ENCODE results near the gene MPRIP.

Gene MPRIP

DNA sequence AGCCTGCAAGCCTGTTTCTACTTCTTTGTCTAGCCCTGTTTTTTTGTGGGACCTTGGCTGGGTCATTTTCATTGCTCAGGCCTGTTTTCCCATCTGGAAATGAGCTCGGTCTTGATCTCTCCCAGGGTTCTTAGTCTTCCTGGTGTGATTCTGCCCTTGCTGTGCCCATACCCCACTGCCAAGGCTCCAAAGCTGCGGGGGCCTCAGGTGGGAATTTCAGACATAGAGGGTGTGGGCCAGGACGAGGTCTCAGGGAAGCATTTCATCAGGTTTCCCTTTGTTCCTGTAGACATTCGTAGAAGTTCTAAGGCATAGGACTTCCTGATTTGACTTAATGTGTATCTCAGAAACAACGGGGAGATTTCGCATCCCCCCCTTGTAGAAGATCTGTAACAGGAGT is 5.8 kb downstream of the MPRIP start:
- TF ChIP-seq, protein P1, sequence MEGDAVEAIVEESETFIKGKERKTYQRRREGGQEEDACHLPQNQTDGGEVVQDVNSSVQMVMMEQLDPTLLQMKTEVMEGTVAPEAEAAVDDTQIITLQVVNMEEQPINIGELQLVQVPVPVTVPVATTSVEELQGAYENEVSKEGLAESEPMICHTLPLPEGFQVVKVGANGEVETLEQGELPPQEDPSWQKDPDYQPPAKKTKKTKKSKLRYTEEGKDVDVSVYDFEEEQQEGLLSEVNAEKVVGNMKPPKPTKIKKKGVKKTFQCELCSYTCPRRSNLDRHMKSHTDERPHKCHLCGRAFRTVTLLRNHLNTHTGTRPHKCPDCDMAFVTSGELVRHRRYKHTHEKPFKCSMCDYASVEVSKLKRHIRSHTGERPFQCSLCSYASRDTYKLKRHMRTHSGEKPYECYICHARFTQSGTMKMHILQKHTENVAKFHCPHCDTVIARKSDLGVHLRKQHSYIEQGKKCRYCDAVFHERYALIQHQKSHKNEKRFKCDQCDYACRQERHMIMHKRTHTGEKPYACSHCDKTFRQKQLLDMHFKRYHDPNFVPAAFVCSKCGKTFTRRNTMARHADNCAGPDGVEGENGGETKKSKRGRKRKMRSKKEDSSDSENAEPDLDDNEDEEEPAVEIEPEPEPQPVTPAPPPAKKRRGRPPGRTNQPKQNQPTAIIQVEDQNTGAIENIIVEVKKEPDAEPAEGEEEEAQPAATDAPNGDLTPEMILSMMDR (IDR thresholded peaks at IDR 0.05; ENCODE audit: control extremely low read depth, extremely low read depth, low read depth, missing control alignments), result no peak
- ChIA-PET CTCF (no interaction called here), POLR2A (no interaction called here)
- DNase-seq (ENCODE audit: extremely low spot score), result no peak

GRCh38 chr17:17050346-17051345 is 8.4 kb downstream of the MPRIP start:
- ChIA-PET POLR2A (no interaction called here), CTCF (interaction anchor here (1.1 to 2.2 kb wide), 2 partner anchors 12 to 14 kb away, joined by 4 to 9 read pairs; no protein-coding TSS in a partner anchor)
- TF ChIP-seq, protein P1 (IDR thresholded peaks at IDR 0.05; ENCODE audit: control extremely low read depth, extremely low read depth, low read depth, missing control alignments), result no peak
- no peak for DNase-seq (ENCODE audit: extremely low spot score)

DNA sequence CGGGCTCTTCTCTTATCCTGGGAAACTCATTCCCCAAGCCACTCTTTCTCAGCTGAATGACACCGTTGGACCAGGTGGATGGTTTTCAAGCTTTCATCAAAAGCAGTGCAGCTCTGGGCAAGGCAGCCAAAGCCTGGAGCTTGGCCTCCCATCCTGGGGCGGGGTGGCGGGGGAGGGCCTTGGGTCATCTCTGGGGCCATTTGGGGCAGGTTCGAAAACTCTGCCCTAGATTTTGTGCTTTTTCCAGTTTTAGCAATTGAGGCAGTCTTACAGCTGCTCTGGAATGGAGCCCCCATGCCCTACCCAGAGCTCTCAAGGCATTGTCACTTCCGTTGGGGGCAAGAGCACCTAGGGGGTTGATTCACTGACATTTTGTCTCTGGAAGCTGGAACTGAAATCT is 9.1 kb downstream of the MPRIP start:
- TF ChIP-seq, protein P1 (IDR thresholded peaks at IDR 0.05; ENCODE audit: control extremely low read depth, extremely low read depth, low read depth, missing control alignments), result no peak
- ChIA-PET CTCF (interaction anchor here (1.1 to 2.2 kb wide), 3 partner anchors 10 to 15 kb away, joined by 4 to 9 read pairs (median 7); partner anchors contain the start of gene MPRIP), POLR2A (no interaction called here)
- no peak for DNase-seq (ENCODE audit: extremely low spot score)

GRCh38 chr17:17051791-17052461 is 9.7 kb downstream of the MPRIP start:
- POLR2A ChIA-PET, result no interaction called here

DNA sequence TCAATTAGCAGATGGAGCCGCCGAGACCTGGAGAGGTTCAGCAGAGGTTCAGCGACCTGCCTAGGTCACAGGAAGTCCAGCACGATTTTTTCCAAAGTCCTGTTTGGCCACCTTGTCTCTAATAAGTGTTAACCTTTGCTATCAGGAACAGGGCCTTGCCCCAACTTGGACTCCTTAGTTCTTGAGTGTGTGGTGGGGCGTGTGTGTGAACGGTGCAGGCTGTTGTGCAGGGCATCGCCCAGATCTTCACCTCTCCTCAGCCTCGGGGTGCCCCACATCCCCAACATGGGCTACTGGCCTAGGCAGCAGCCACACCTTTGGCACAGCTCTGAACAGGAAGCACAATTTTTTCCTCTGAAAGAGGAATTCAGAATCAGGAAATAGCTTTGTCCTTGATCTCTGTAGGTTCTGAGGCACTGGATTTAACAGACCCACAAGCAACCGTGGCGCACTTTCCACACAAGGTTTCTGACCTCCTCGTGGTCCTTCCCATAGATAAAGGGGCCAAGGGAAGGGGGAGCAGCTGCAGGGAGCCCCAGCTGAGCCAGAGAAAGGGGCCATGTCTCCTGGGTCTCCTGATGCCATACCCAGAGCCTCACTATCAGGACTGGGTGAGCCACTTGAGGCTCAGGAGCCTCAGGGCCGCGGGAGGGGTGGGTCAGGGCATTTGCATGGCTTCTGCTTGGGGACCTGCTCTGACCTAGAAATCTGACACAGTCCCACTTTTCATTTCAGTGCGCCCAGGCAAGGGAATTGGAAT is 10.4 kb downstream of the MPRIP start:
- TF ChIP-seq, protein P1 (IDR thresholded peaks at IDR 0.05; ENCODE audit: control extremely low read depth, extremely low read depth, low read depth, missing control alignments), result no peak
- POLR2A ChIA-PET, result interaction anchor here (1.7 kb wide), 1 partner anchor 16 kb away, joined by 4 read pairs; no protein-coding TSS in a partner anchor
- CTCF ChIA-PET, result interaction anchor here (0.7 to 2.2 kb wide), 3 partner anchors 8 to 11 kb away, joined by 4 to 9 read pairs (median 7); partner anchors contain the start of gene MPRIP

More at GRCh38 chr17:17051791-17052461, 9.7 kb downstream of the MPRIP start:
- TF ChIP-seq, protein P1 (IDR thresholded peaks at IDR 0.05; ENCODE audit: control extremely low read depth, extremely low read depth, low read depth, missing control alignments), result no peak
- DNase-seq (ENCODE audit: extremely low spot score), result no peak
- CTCF ChIA-PET, result interaction anchor here (0.7 to 2.2 kb wide), 4 partner anchors 8 to 15 kb away, joined by 4 to 9 read pairs (median 6); partner anchors contain the start of gene MPRIP

More for the DNA sequence above, 10.4 kb downstream of the MPRIP start:
- no peak for DNase-seq (ENCODE audit: extremely low spot score)
